HEK293T (cell line): ENCODE data around the gene OR9Q2.

ENCODE experiments used
- CTCF ChIA-PET: fragments of 350-600 bp; formaldehyde crosslinking; extraction: SDS; loops from one replicate; lab custom pipeline; 2021; ENCODE audit warnings: antibody characterized with exemption, inconsistent platforms; lab: Yijun Ruan, JAX
- POLR2A ChIA-PET: fragments of 350-600 bp; formaldehyde crosslinking; extraction: SDS; loops from one replicate; lab custom pipeline; 2020; ENCODE audit warnings: antibody characterized with exemption, inconsistent platforms; lab: Yijun Ruan, JAX
- DNase-seq: peaks from one replicate; pipeline ENCODE4 v3.0.0; 2012; ENCODE audit warnings: mixed read lengths; ENCODE audit errors: extremely low spot score
- ARNT ChIP-seq: fragments of 450-650 bp; IDR thresholded peaks from 2 replicates; pipeline ENCODE4 v1.6.1; 2017; ENCODE audit warnings: mild to moderate bottlenecking
- BHLHE40 ChIP-seq: fragments of 450-650 bp; IDR thresholded peaks from 2 replicates; pipeline ENCODE4 v1.6.1; 2016; ENCODE audit warnings: mild to moderate bottlenecking, moderate library complexity, borderline replicate concordance
- ELF4 ChIP-seq: fragments of 450-650 bp; IDR thresholded peaks from 2 replicates; pipeline ENCODE4 v1.6.1; 2017; ENCODE audit warnings: antibody characterized with exemption
- FOXA1 ChIP-seq: fragments of 450-650 bp; IDR thresholded peaks from 2 replicates; pipeline ENCODE4 v1.6.1; 2016; ENCODE audit warnings: mild to moderate bottlenecking
- FOXK2 ChIP-seq: fragments of 450-650 bp; IDR thresholded peaks from 2 replicates; pipeline ENCODE4 v1.6.1; 2016; ENCODE audit warnings: mild to moderate bottlenecking
- FOXM1 ChIP-seq: fragments of 450-650 bp; IDR thresholded peaks from 2 replicates; pipeline ENCODE4 v1.6.1; 2017; ENCODE audit warnings: mild to moderate bottlenecking, borderline replicate concordance
- HDGF ChIP-seq: fragments of 450-650 bp; IDR thresholded peaks from 2 replicates; pipeline ENCODE4 v1.6.1; 2017; ENCODE audit warnings: antibody characterized with exemption, borderline replicate concordance
- NFRKB ChIP-seq: fragments of 450-650 bp; IDR thresholded peaks from 2 replicates; pipeline ENCODE4 v1.6.1; 2016; ENCODE audit warnings: mild to moderate bottlenecking, moderate library complexity
- PKNOX1 ChIP-seq: fragments of 450-650 bp; IDR thresholded peaks from 2 replicates; pipeline ENCODE4 v1.6.1; 2016
- SP1 ChIP-seq: fragments of 450-650 bp; IDR thresholded peaks from 2 replicates; pipeline ENCODE4 v1.6.1; 2017
- SUZ12 ChIP-seq: fragments of 450-650 bp; IDR thresholded peaks from 2 replicates; pipeline ENCODE4 v1.6.1; 2016; ENCODE audit warnings: mild to moderate bottlenecking
- TARDBP ChIP-seq: fragments of 450-650 bp; IDR thresholded peaks from 2 replicates; pipeline ENCODE4 v1.6.1; 2016
- ZNF384 ChIP-seq: fragments of 450-650 bp; IDR thresholded peaks from 2 replicates; pipeline ENCODE4 v1.6.1; 2016

Gene OR9Q2

GRCh38 chr11:58227956-58228615 lies 39.2 kb downstream of the OR9Q2 start:
- no peak for DNase-seq
- POLR2A ChIA-PET = no interaction called here
- CTCF ChIA-PET = no interaction called here
- TF ChIP-seq HDGF (no peak), ZNF384 (no peak), NFRKB (no peak), ELF4 (no peak), FOXK2 (no peak), BHLHE40 (no peak), FOXM1 (no peak), PKNOX1 (no peak), TARDBP (no peak), FOXA1 (no peak), SP1 (no peak), ARNT (no peak), SUZ12 (no peak)
